ENCODE results near the gene CLEC17A.

DNA sequence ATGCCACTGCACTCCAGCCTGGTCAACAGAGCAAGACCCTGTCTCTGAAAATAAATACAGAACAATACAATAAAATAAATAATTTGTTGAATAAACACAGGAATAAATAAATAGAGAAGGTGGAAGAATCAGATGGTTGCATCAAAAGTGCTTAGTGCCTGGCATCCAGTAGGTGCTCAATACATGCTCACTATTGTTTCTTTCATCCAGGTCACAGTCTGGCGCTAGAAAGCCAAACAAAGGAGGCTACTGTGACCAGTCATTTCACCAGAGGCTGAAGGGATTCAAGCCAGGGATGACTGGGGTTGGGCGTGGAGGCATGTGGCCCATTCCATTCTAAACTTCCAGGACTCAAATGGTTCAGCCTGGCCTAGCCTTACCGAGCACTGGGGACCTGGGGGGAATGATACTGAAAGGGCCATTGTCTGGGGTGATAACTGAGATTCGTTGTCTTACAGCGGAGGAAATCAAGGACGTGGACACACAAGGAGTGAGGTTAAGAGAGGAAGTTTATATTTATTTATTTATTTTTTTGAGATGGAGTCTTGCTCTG, 7.4 kb upstream of the CLEC17A start:
- TF ChIP-seq, protein P1, sequence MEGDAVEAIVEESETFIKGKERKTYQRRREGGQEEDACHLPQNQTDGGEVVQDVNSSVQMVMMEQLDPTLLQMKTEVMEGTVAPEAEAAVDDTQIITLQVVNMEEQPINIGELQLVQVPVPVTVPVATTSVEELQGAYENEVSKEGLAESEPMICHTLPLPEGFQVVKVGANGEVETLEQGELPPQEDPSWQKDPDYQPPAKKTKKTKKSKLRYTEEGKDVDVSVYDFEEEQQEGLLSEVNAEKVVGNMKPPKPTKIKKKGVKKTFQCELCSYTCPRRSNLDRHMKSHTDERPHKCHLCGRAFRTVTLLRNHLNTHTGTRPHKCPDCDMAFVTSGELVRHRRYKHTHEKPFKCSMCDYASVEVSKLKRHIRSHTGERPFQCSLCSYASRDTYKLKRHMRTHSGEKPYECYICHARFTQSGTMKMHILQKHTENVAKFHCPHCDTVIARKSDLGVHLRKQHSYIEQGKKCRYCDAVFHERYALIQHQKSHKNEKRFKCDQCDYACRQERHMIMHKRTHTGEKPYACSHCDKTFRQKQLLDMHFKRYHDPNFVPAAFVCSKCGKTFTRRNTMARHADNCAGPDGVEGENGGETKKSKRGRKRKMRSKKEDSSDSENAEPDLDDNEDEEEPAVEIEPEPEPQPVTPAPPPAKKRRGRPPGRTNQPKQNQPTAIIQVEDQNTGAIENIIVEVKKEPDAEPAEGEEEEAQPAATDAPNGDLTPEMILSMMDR (IDR thresholded peaks at IDR 0.05): no peak
- no peak for TF ChIP-seq POLR2A (IDR thresholded peaks at IDR 0.05)

Measured in heart left ventricle (tissue), 13 donors.